Activated naive CD8-positive, alpha-beta T cell treated with anti-CD3 and anti-CD28 coated beads, Interleukin-2, amount 50 U/mL, for 24 hours (primary cell): ENCODE results near the gene ABCC1.

Experiments used
- ATAC-seq: fragments of 150-1000 bp; cut with Tn5 transposase; one replicate; pipeline ENCODE4 v1.10.0; 2021
- DNase-seq: peaks from one replicate; pipeline ENCODE4 v3.0.0; 2021
- H3K27ac Mint-ChIP-seq: one replicate; pipeline ENCODE4 v1.8.0; 2021; ENCODE audit warnings: mild to moderate bottlenecking, mixed read lengths
- H3K27me3 Mint-ChIP-seq: one replicate; pipeline ENCODE4 v1.8.0; 2021; ENCODE audit warnings: mixed read lengths
- H3K36me3 Mint-ChIP-seq: one replicate; pipeline ENCODE4 v1.8.0; 2021; ENCODE audit warnings: low read depth, mixed read lengths
- H3K4me1 Mint-ChIP-seq: one replicate; pipeline ENCODE4 v1.8.0; 2021; ENCODE audit warnings: mixed read lengths
- H3K4me3 Mint-ChIP-seq: one replicate; pipeline ENCODE4 v1.8.0; 2021; ENCODE audit warnings: mild to moderate bottlenecking, moderate library complexity, mixed read lengths
- H3K9me3 Mint-ChIP-seq: one replicate; pipeline ENCODE4 v1.8.0; 2021; ENCODE audit warnings: mixed read lengths

ABCC1 gene

GRCh38 chr16:16064874-16065384 is 115.5 kb downstream of the ABCC1 start:
- Mint-ChIP-seq H3K36me3 (peaks cover 45% of the 10 kb centered on the region), H3K27me3 (no peaks in the 10 kb centered on the region), H3K27ac (peak overlapping the region; percentile 25), H3K4me3 (no peak overlapping the region), H3K4me1 (peaks cover 22% of the 10 kb centered on the region), H3K9me3 (no peaks in the 10 kb centered on the region)
- DNase-seq (no peak), ATAC-seq (no peak)

DNA sequence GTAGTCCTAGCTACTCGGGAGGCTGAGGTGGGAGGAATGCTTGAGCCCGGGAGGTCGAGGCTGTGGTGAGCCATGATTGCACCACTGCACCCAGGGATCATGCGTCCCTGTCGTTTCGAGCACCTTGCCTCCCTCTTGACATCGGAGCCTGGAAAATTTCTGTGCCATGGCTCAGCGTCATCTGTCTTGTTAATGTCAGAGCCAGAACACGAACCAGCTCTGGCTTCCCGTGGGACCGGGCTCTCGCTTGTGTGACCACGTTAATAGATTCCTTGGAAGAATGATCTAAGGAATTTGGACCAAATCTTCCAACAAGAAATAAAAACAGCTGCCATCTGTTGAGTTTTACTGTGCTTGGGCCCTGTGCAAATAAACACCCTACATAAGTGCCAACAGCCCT is 117.7 kb downstream of the ABCC1 start:
- no peak overlapping the region for H3K27ac Mint-ChIP-seq
- no peaks in the 10 kb centered on the region for H3K9me3 Mint-ChIP-seq
- H3K4me1 Mint-ChIP-seq, result peaks cover 9% of the 10 kb centered on the region
- H3K36me3 Mint-ChIP-seq, result peaks cover 40% of the 10 kb centered on the region
- no peak overlapping the region for H3K4me3 Mint-ChIP-seq
- ATAC-seq (no peak), DNase-seq (no peak)
- no peaks in the 10 kb centered on the region for H3K27me3 Mint-ChIP-seq

- Mint-ChIP-seq H3K27me3 (no peaks in the 10 kb centered on the region), H3K4me1 (peaks cover 5% of the 10 kb centered on the region), H3K27ac (no peak overlapping the region), H3K36me3 (peaks cover 42% of the 10 kb centered on the region), H3K4me3 (no peak overlapping the region), H3K9me3 (no peaks in the 10 kb centered on the region)
- no peak for ATAC-seq
- DNase-seq, result no peak
These were observed 122.3 kb downstream of the ABCC1 start for GRCh38 chr16:16071631-16072244.

DNA sequence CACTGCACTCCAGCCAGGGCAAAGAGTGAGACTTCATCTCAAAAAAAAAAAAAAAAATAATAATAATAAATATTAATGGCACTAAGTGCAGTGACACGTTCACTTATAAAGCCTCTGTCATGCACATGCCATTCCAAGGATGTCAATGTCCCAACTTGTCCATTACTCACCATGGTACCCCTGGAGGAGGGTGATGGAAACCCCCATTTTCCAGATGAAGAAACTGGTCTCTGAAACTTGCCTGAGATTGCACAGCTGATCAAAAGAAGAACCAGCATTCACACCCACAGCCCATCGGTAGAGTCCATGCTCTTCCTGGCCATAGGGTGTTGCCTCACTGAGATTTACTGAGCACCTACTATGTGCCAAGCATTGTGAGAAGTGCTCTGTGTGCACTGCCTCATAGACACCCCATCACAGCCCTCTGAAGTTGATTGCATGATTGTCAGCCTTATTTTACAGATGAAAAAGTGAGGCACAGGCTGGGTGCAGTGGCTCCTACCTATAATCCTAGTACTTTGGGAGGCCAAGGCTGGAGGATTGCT is 123.7 kb downstream of the ABCC1 start:
- Mint-ChIP-seq H3K4me1 (peaks cover 5% of the 10 kb centered on the region), H3K36me3 (peaks cover 40% of the 10 kb centered on the region), H3K27ac (no peak overlapping the region), H3K9me3 (no peaks in the 10 kb centered on the region), H3K4me3 (no peak overlapping the region), H3K27me3 (no peaks in the 10 kb centered on the region)
- ATAC-seq (no peak), DNase-seq (no peak)

DNA sequence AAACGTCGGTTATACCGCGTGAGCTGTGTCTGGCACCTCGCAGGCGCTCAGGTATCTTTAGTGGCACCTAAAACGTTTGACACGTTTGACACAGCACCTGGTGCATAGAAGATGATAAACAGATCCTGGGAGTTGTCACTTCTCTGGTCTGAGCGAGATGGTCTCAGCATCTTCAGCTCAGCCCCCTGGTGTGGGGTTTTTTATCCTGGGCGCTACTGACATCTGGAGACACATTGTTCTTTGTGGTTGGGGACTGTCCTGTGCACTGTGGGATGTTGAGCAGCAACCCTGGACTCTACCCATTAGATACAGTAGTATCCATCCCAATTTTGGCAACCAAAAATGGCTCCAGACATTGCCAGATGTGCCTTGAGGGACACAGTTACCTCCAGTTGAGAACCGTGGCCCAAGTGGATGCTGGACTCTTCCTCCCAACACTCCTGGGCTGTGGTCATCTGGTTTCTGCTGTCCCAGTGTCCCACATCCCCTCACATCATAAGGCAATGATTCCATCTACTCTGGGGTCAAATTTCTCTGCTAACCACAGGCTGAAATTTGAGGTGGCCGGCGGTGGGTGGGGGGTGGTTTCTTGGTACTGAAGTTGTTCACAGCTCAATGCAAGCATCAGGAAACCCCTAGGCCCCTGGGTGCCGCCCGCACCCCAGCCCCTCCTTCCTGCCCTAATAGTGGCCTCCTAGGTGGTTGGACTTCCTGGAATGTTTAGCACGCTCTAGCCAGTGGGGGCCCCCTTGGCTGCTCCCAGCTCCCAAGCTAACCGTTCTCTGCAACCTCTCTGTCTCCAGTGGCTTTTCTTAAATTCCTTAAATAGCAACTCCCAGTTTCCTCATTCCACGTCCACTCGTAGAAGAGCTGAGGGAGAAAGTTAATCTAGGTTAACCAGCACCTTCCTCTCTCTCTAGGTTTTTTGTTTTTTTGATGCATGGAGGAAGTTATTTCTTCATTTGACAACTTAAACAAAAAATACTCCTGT is 124.8 kb downstream of the ABCC1 start:
- Mint-ChIP-seq H3K4me3 (no peak overlapping the region), H3K27me3 (no peaks in the 10 kb centered on the region), H3K4me1 (peaks cover 5% of the 10 kb centered on the region), H3K36me3 (peaks cover 39% of the 10 kb centered on the region), H3K9me3 (no peaks in the 10 kb centered on the region), H3K27ac (no peak overlapping the region)
- no peak for ATAC-seq
- DNase-seq, result no peak

- peaks cover 41% of the 10 kb centered on the region for H3K36me3 Mint-ChIP-seq
- peaks cover 5% of the 10 kb centered on the region for H3K4me1 Mint-ChIP-seq
- no peak for ATAC-seq
- no peak overlapping the region for H3K4me3 Mint-ChIP-seq
- no peaks in the 10 kb centered on the region for H3K9me3 Mint-ChIP-seq
- no peak for DNase-seq
- peak overlapping the region; percentile 11 for H3K27ac Mint-ChIP-seq
- H3K27me3 Mint-ChIP-seq, result no peaks in the 10 kb centered on the region
These were observed 126.3 kb downstream of the ABCC1 start for GRCh38 chr16:16075488-16076422.

DNA sequence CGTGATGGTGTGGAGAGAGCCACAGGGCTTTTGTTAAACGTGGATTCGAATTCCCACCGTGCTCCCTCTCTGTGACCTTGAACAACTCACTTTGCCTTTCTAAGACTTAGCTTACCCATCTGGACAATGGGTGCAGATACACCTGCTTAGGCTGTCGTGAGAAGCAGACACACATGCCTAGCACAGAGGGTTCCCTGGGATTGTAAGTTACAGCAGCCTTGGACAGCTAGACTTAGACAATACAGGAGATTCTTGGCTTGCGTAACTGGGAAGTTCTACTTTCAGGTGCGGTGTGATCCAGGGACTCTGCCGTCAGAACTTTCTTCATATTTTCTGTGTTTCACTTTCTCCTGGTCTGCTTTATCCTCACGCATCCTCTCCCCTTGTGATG is 127.0 kb downstream of the ABCC1 start:
- Mint-ChIP-seq H3K27me3 (no peaks in the 10 kb centered on the region), H3K4me1 (peaks cover 5% of the 10 kb centered on the region), H3K9me3 (no peaks in the 10 kb centered on the region), H3K36me3 (peaks cover 44% of the 10 kb centered on the region), H3K4me3 (no peak overlapping the region), H3K27ac (peak overlapping the region; percentile 29)
- DNase-seq (no peak), ATAC-seq (no peak)

DNA sequence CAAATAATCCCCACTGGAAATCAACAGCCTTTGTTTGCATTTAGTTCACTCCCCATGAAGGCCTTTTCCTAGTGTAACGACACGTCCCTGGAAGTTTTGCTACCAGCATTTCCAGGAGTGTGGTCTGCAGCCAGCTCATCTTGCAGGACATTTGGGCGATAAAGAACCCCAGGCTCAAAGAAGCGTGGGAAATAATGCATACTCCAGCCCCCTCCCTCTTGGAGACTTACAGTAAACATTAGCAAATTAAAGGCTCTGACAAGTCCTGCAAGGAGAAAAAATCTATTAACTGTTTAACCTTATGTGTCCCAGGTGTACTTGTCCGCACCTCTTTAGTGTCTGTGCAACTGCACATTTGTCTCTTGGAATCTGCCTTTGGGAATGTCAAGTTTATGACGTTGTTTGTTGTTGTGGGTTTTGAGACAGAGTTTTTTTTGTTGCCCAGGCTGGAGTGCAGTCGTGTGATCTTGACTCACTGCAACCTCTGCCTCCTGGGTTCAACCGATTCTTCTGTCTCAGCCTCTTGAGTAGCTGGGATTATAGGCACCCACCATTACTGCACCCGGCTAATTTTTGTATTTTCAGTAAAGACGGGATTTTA is 131.1 kb downstream of the ABCC1 start:
- DNase-seq (no peak), ATAC-seq (no peak)
- Mint-ChIP-seq H3K27ac (no peak overlapping the region), H3K27me3 (no peaks in the 10 kb centered on the region), H3K4me3 (no peak overlapping the region), H3K36me3 (peaks cover 56% of the 10 kb centered on the region), H3K4me1 (peaks cover 3% of the 10 kb centered on the region), H3K9me3 (peaks cover 6% of the 10 kb centered on the region)

DNA sequence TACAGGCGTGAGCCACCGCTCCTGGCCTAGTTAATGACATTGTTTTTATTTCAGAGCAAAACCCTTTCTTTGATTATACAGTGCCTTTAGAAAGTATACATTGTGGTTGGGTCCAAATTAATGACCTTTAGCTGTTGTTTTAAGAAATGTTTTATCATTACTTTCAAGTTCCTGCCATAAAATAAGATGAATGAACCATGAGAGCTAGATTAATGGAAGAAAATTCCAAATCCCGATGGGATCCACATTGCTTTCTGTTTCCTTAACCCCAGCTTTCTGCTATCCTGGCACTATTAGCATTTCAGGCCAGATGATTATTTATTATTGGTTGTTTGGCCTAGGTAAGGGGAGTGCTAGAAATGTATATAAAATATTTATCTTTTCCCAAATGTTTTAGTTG is 131.7 kb downstream of the ABCC1 start:
- no peak for DNase-seq
- peaks cover 2% of the 10 kb centered on the region for H3K4me1 Mint-ChIP-seq
- H3K27ac Mint-ChIP-seq, result no peak overlapping the region
- no peaks in the 10 kb centered on the region for H3K27me3 Mint-ChIP-seq
- H3K9me3 Mint-ChIP-seq, result peaks cover 6% of the 10 kb centered on the region
- no peak overlapping the region for H3K4me3 Mint-ChIP-seq
- peaks cover 59% of the 10 kb centered on the region for H3K36me3 Mint-ChIP-seq
- no peak for ATAC-seq

- no peaks in the 10 kb centered on the region for H3K27me3 Mint-ChIP-seq
- peaks cover 61% of the 10 kb centered on the region for H3K36me3 Mint-ChIP-seq
- peaks cover 6% of the 10 kb centered on the region for H3K9me3 Mint-ChIP-seq
- no peak overlapping the region for H3K27ac Mint-ChIP-seq
- no peak for DNase-seq
- peaks cover 4% of the 10 kb centered on the region for H3K4me1 Mint-ChIP-seq
- H3K4me3 Mint-ChIP-seq, result no peak overlapping the region
- ATAC-seq, result no peak
These were observed 132.8 kb downstream of the ABCC1 start for GRCh38 chr16:16082255-16082654.

DNA sequence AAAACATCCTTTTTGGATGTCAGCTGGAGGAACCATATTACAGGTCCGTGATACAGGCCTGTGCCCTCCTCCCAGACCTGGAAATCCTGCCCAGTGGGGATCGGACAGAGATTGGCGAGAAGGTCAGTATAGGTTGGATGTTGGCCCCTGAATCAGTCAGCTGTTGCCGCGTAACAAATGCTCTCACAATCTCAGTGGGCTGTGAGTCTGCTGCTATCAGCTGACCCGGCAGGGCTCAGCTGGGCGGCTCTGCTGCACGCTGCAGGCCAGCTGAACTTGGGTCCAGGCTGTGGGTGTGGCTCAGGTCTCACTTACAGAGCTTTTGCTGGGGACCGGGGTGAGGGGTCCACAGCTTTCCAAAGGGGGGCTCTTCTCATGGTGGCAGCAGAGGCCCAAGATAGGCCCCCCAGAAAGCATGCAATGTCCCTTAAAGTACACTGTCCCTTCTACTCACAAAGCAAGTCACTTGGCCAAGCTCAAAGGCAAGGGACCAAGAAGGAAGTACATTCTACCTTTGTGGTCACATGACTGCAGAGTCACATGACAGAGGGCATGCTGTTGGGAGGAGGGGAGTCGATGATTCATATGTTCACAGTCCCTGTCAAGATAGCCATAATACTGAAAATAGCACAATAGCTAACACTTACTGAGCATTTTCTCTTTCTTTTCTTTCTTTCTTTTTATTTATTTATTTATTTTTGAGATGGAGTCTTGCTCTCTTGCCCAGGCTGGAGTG is 134.2 kb downstream of the ABCC1 start:
- ATAC-seq (no peak), DNase-seq (peak; percentile 12)
- Mint-ChIP-seq H3K36me3 (peaks cover 62% of the 10 kb centered on the region), H3K4me1 (peaks cover 4% of the 10 kb centered on the region), H3K9me3 (peaks cover 6% of the 10 kb centered on the region), H3K27ac (peak overlapping the region; percentile 49), H3K4me3 (peak overlapping the region; percentile 24), H3K27me3 (no peaks in the 10 kb centered on the region)

DNA sequence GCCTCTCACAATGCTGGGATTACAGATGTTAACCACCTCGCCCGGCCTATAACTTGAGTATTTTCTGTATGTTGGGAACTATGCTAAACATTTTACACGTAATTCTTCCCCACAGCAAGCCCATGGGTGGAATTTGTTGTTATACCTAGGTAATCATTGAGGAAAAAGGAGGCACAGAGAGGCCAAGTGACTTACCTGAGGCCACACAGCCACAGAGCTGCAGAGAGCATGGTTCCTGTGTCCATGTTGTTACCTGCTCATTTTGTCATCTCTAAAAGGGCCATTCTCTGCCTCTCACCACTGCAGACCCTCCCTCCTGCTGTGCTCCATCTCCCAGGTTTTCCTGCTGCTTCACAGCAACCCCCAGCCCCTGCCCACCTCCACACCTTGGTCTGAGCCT is 135.5 kb downstream of the ABCC1 start:
- ATAC-seq (no peak), DNase-seq (no peak)
- peaks cover 4% of the 10 kb centered on the region for H3K4me1 Mint-ChIP-seq
- peaks cover 6% of the 10 kb centered on the region for H3K9me3 Mint-ChIP-seq
- H3K36me3 Mint-ChIP-seq, result peaks cover 60% of the 10 kb centered on the region
- no peaks in the 10 kb centered on the region for H3K27me3 Mint-ChIP-seq
- no peak overlapping the region for H3K27ac Mint-ChIP-seq
- no peak overlapping the region for H3K4me3 Mint-ChIP-seq
